Spleen (tissue), 7 donors: ENCODE data around the gene BANF2.
"Not testable (repeated sequence)": the region's sequence is repeated elsewhere in the genome, so short reads cannot be mapped to it uniquely, and the experiment has no call there.

Source experiments
- CTCF ChIP-seq, 11 experiments: fragments of 200-600 bp in 7 of 11; fragments of 450-650 bp in 4 of 11; sonication (generic) in 4 of 11; IDR thresholded peaks in 8 of 11; conservative IDR thresholded peaks in 3 of 11; 1 replicate in 7 of 11; 2 replicates in 4 of 11; pipeline versions ENCODE4 v1.4.0 to v1.8.0; 2016 to 2021; ENCODE audit warnings: antibody characterized with exemption in 11 of 11, inconsistent platforms in 4 of 11, mild to moderate bottlenecking in 1 of 11
- POLR2A ChIP-seq, 3 donors: fragments of 450-650 bp; IDR thresholded peaks; one replicate each; pipeline ENCODE4 v1.5.1; 2017; ENCODE audit warnings: antibody characterized with exemption in 3 of 3, mild to moderate bottlenecking in 1 of 3
- donor health status: DM: no; HTN: no; CAD: no; lungs with moderate emphysema.
- donor health status: DM: no; HTN: no; CAD: no.
- donor health status: DM: no; HTN: no; CAD: no.

DNA sequence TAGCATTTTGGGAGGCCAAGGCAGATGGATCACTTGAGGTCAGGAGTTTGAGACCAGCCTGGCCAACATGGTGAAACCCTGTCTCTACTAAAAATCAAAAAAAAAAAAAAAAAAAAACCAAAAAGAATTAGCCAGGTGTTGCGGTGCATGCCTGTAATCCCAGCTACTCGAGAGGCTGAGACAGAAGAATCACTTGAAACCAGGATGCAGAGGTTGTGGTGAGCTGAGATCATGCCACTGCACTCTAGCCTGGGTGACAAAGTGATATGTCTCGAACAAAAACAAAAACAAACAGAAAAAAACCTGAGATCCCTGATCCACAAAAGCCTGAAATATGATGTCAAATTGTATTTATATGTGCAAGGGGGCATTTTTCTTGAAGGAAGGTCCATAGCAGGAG lies 8.2 kb downstream of the BANF2 start:
- TF ChIP-seq CTCF (IDR thresholded peaks at IDR 0.05 in 8 of 11, conservative IDR thresholded peaks at IDR 0.05 in 3 of 11); POLR2A (IDR thresholded peaks at IDR 0.05): not testable (repeated sequence)
